ENCODE results near the gene EPS8L2. TPM values are rescaled to one million over a fixed set of nuclear protein-coding genes. Genes with fewer than 3 reads are reported as not detected.

Gene EPS8L2
- total and polyA plus RNA-seq, 4 donors: 4.5 to 15.1 (median 10.0) TPM

DNA sequence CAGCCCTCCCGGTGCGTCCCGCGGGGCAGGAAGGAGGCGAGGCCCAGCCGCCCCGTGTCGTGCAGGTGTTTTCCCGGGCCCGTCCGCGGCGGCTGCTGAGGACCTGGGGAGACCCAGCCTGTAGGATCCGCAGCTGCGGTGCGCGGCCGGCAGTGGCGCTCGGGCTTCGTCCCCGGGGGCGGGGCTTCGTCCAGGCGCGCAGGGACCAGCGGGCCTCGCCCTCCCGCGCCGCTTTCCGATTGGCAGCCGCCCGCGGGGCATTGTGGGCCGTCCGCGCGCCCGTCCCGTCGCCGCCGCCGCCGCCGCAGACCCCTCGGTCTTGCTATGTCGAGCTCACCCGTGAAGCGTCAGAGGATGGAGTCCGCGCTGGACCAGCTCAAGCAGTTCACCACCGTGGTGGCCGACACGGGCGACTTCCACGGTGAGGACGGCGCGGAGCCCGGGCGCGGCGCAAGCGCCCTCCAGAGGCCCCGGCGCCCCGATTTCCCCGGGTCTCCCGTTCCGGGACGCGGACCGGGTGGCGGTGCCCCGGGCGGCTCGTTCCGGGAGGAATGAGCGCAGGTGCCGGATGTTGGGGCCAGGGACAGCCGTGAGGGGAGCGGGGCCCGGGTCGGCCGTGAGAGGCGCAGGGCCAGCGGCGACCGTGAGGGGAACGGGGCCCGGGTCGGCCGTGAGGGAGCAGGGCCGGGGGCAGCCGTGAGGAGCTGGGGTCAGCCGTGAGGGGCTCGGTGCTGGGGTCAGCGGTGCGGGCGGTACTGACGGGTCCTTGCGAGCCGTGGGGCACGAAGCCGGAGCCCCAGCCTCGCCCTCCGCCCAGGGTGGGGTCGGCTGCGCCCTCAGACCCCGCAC, 41.4 kb downstream of the EPS8L2 start, which contains the start of gene TALDO1:
Gene TALDO1, plus strand, starts transcription at position 307 of the 849 bp plus-strand sequence. Its CDS starts 18 bp downstream, at position 325.
- H3K9me3 ChIP-seq (ENCODE audit: control insufficient read depth, insufficient read depth, low read length): no peaks in the 10 kb centered on the region
- H3K4me3 ChIP-seq (ENCODE audit: low read depth, low read length): peak within 1 kb of the TSS; percentile 62
- WGBS (ENCODE audit: insufficient coverage): under 1% methylated on average over 112 of the region's 112 CpGs
- DNase-seq (ENCODE audit: low read depth in 4 of 6, low spot score in 6 of 6): peak; percentile 59 to 97 (median 84)
- peak within 1 kb of the TSS; percentile 86 for H3K27ac ChIP-seq (ENCODE audit: low read depth, low read length)
- peaks cover 2% of the 10 kb centered on the region for H3K36me3 ChIP-seq (ENCODE audit: control insufficient read depth, insufficient read depth, low read length)
- peaks cover 28% of the 10 kb centered on the region for H3K4me1 ChIP-seq (ENCODE audit: control insufficient read depth, insufficient read depth, low read length)
- no peaks in the 10 kb centered on the region for H3K27me3 ChIP-seq (ENCODE audit: control insufficient read depth, insufficient read depth, low read length)

DNA sequence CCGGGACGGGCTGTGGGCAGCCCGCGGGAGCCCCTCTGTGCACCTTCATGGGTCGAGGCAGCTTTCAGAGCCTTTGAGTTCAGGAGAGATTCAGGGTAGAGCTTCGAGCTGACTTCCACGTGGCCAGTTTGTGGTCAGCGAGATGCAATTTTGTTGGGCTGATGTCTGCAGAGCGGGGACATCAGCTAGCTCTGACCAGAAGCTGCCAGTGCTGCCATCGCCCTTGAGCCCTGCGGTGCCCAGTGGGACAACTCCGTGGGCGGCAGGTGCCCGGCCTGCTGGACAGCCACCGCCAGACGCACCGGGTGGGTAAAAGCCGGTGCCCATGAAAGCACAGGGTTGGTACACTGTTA, 42.0 kb downstream of the EPS8L2 start:
- Histone ChIP-seq H3K36me3 (ENCODE audit: control insufficient read depth, insufficient read depth, low read length) (peaks cover 4% of the 10 kb centered on the region), H3K27ac (ENCODE audit: low read depth, low read length) (no peak overlapping the region), H3K27me3 (ENCODE audit: control insufficient read depth, insufficient read depth, low read length) (no peaks in the 10 kb centered on the region), H3K4me3 (ENCODE audit: low read depth, low read length) (peak overlapping the region; percentile 62), H3K9me3 (ENCODE audit: control insufficient read depth, insufficient read depth, low read length) (no peaks in the 10 kb centered on the region), H3K4me1 (ENCODE audit: control insufficient read depth, insufficient read depth, low read length) (peaks cover 28% of the 10 kb centered on the region)
- no peak for DNase-seq (ENCODE audit: low read depth in 4 of 6, low spot score in 6 of 6)
- 5% methylated on average over 18 of the region's 18 CpGs for WGBS (ENCODE audit: insufficient coverage)

DNA sequence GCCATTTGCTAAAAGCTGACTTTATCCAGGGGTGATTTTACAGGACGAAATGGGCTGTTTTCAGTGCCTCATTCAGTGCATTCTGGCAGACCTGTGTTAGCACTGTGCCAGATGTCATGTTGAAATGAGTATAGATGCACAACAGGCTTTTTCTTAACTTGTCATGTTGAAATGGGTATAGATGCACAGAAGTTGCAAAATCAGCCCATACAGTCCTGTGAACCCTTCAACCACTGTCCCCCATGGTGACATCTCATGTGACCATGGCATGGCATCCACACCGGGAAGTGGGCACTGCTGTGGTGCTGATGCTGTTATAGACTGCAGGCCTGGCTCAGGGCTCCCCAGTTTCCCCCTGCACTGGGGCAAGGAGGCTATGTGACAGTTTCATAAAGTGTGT, 43.7 kb downstream of the EPS8L2 start:
- H3K27ac ChIP-seq (ENCODE audit: low read depth, low read length): no peak overlapping the region
- H3K9me3 ChIP-seq (ENCODE audit: control insufficient read depth, insufficient read depth, low read length): no peaks in the 10 kb centered on the region
- peaks cover 28% of the 10 kb centered on the region for H3K4me1 ChIP-seq (ENCODE audit: control insufficient read depth, insufficient read depth, low read length)
- H3K4me3 ChIP-seq (ENCODE audit: low read depth, low read length): no peak overlapping the region
- WGBS (ENCODE audit: insufficient coverage): 90% methylated on average over 2 of the region's 2 CpGs
- no peaks in the 10 kb centered on the region for H3K27me3 ChIP-seq (ENCODE audit: control insufficient read depth, insufficient read depth, low read length)
- no peak for DNase-seq (ENCODE audit: low read depth in 4 of 6, low spot score in 6 of 6)
- H3K36me3 ChIP-seq (ENCODE audit: control insufficient read depth, insufficient read depth, low read length): peaks cover 8% of the 10 kb centered on the region

DNA sequence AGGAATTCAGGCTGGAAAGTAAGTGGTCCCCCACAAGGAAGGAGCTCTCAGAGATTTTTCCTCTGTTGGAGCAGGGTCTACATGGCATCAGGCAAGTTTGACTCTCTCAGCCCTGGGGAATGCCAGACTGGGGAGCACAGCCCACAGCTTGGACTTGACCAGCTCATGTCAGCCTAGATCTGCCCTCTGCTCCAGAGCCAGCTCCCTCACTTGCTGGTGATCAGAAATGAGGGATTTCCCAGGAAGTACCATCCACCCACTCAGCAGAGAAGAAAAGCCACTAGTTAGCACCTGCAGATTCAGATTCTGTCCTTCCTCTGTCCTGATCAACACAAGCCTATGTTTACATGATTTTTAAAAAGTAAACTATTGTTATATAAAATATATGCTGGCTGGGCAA, 54.2 kb downstream of the EPS8L2 start:
- H3K27ac ChIP-seq (ENCODE audit: low read depth, low read length): no peak overlapping the region
- H3K27me3 ChIP-seq (ENCODE audit: control insufficient read depth, insufficient read depth, low read length): no peaks in the 10 kb centered on the region
- peaks cover 97% of the 10 kb centered on the region for H3K36me3 ChIP-seq (ENCODE audit: control insufficient read depth, insufficient read depth, low read length)
- no peak overlapping the region for H3K4me3 ChIP-seq (ENCODE audit: low read depth, low read length)
- DNase-seq (ENCODE audit: low read depth in 4 of 6, low spot score in 6 of 6): no peak
- H3K4me1 ChIP-seq (ENCODE audit: control insufficient read depth, insufficient read depth, low read length): peaks cover 6% of the 10 kb centered on the region
- H3K9me3 ChIP-seq (ENCODE audit: control insufficient read depth, insufficient read depth, low read length): no peaks in the 10 kb centered on the region

DNA sequence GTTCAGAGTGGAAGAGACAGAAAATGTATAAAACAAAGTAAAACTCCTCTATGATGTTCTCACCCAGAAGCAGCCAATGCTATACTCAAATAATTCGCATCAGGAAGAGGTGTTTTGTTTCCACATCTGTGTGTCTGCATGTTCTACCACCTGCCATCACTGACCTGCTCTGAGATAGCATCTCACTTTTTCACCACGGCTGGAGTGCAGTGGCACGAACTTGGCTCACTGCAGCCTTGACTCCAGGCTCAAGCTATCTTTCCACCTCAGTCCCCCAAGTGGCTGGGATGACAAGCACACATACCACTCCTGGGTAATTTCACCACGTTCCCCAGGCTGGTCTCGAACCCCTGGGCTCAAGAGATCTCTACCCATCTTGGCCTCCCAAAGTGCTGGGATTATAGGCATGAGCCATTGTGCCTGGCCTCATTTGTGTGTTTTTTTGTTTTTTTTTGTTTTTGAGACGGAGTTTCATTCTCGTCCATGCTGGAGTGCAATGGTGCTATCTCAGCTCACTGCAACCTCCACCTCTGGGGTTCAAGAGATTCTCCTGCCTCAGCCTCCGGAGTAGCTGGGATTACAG, 55.6 kb downstream of the EPS8L2 start:
- H3K27me3 ChIP-seq (ENCODE audit: control insufficient read depth, insufficient read depth, low read length): no peaks in the 10 kb centered on the region
- 92% methylated on average over 5 of the region's 8 CpGs for WGBS (ENCODE audit: insufficient coverage)
- H3K27ac ChIP-seq (ENCODE audit: low read depth, low read length): no peak overlapping the region
- H3K4me1 ChIP-seq (ENCODE audit: control insufficient read depth, insufficient read depth, low read length): peaks cover 7% of the 10 kb centered on the region
- no peak overlapping the region for H3K4me3 ChIP-seq (ENCODE audit: low read depth, low read length)
- no peak for DNase-seq (ENCODE audit: low read depth in 4 of 6, low spot score in 6 of 6)
- no peaks in the 10 kb centered on the region for H3K9me3 ChIP-seq (ENCODE audit: control insufficient read depth, insufficient read depth, low read length)
- peaks cover 95% of the 10 kb centered on the region for H3K36me3 ChIP-seq (ENCODE audit: control insufficient read depth, insufficient read depth, low read length)

DNA sequence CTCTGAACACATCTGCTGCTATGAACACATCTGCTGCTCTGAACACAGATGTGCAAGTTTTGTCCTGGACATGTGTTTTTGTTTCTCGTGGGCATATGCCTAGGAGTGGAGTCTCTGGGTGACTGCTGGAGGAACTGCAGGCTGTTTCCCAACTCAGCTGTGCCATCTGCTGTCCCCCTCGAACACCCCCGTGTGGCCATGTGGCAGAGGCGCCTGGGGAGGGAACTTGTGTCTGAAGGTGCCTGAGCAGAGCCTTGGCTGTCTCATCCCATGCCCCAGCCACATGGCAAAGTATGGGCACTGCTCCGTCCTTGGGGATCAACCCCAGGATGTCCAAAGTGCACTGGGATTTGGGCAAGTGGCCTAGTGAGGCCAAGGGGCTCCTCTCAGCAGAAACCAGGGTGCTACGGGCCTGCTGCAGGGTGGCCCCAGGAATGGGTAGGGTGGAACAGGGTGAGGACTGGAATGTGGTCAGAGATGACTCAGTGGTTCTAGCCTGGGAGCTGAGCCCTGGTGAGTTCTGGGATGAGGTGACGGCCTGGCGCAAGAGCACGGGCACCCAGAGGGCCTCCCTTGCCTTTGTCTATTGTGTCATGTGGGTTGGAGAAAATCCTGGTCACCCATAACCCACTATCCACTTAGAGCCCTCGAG, 56.5 kb downstream of the EPS8L2 start:
- Histone ChIP-seq H3K9me3 (ENCODE audit: control insufficient read depth, insufficient read depth, low read length) (no peaks in the 10 kb centered on the region), H3K4me1 (ENCODE audit: control insufficient read depth, insufficient read depth, low read length) (peaks cover 7% of the 10 kb centered on the region), H3K27me3 (ENCODE audit: control insufficient read depth, insufficient read depth, low read length) (no peaks in the 10 kb centered on the region), H3K27ac (ENCODE audit: low read depth, low read length) (no peak overlapping the region), H3K4me3 (ENCODE audit: low read depth, low read length) (no peak overlapping the region), H3K36me3 (ENCODE audit: control insufficient read depth, insufficient read depth, low read length) (peaks cover 95% of the 10 kb centered on the region)
- 44% methylated on average over 6 of the region's 10 CpGs for WGBS (ENCODE audit: insufficient coverage)
- DNase-seq (ENCODE audit: low read depth in 4 of 6, low spot score in 6 of 6): peak in 2 of 6 donors; percentile 43 to 54

DNA sequence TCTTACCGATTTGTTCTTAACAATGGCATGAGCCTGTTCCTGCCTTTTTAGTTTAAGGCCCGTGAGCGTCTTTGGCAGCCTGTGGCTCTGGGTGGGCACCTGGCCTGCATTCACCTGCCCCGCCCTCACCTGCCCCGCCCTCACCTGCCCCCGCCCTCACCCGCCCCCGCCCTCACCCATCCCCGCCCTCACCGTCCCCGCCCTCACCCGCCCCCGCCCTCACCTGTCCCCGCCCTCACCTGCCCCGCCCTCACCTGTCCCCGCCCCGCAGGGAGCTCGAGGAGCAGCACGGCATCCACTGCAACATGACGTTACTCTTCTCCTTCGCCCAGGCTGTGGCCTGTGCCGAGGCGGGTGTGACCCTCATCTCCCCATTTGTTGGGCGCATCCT, 57.0 kb downstream of the EPS8L2 start:
- peaks cover 95% of the 10 kb centered on the region for H3K36me3 ChIP-seq (ENCODE audit: control insufficient read depth, insufficient read depth, low read length)
- 60% methylated on average over 7 of the region's 24 CpGs for WGBS (ENCODE audit: insufficient coverage)
- peaks cover 7% of the 10 kb centered on the region for H3K4me1 ChIP-seq (ENCODE audit: control insufficient read depth, insufficient read depth, low read length)
- no peak overlapping the region for H3K4me3 ChIP-seq (ENCODE audit: low read depth, low read length)
- no peaks in the 10 kb centered on the region for H3K9me3 ChIP-seq (ENCODE audit: control insufficient read depth, insufficient read depth, low read length)
- H3K27ac ChIP-seq (ENCODE audit: low read depth, low read length): no peak overlapping the region
- no peak for DNase-seq (ENCODE audit: low read depth in 4 of 6, low spot score in 6 of 6)
- no peaks in the 10 kb centered on the region for H3K27me3 ChIP-seq (ENCODE audit: control insufficient read depth, insufficient read depth, low read length)

DNA sequence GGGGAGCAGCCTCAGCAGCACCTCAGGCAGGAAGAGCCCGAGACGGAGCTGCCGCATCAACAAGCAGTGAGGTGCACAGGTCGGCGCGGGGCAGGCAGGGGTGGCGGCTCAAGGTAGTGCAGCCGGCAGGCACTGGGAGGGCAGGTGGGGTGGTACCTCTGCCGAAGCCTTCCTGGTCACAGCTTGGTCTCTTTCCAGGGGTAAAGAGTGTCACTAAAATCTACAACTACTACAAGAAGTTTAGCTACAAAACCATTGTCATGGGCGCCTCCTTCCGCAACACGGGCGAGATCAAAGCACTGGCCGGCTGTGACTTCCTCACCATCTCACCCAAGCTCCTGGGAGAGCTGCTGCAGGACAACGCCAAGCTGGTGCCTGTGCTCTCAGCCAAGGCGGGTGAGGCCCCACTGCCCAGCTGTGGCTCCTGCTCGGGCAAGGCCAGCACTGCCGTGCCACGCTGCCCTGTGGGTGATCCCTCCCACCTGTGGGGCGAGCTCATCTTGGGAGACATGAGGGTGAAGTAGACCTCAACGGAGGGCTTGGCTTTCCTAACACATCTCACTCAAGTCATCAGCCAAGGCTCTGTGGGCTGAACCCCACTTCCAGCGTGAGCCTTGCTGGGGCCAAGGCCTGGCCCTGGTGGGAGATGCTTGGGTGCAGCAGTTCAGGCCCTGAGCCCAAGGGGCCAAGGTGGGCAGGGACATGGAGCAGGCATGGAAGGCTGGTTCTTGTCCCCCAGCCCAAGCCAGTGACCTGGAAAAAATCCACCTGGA, 57.7 kb downstream of the EPS8L2 start:
- peaks cover 94% of the 10 kb centered on the region for H3K36me3 ChIP-seq (ENCODE audit: control insufficient read depth, insufficient read depth, low read length)
- DNase-seq (ENCODE audit: low read depth in 4 of 6, low spot score in 6 of 6): no peak
- WGBS (ENCODE audit: insufficient coverage): 89% methylated on average over 18 of the region's 22 CpGs
- H3K4me3 ChIP-seq (ENCODE audit: low read depth, low read length): no peak overlapping the region
- H3K27ac ChIP-seq (ENCODE audit: low read depth, low read length): no peak overlapping the region
- no peaks in the 10 kb centered on the region for H3K9me3 ChIP-seq (ENCODE audit: control insufficient read depth, insufficient read depth, low read length)
- no peaks in the 10 kb centered on the region for H3K27me3 ChIP-seq (ENCODE audit: control insufficient read depth, insufficient read depth, low read length)
- H3K4me1 ChIP-seq (ENCODE audit: control insufficient read depth, insufficient read depth, low read length): peaks cover 7% of the 10 kb centered on the region

DNA sequence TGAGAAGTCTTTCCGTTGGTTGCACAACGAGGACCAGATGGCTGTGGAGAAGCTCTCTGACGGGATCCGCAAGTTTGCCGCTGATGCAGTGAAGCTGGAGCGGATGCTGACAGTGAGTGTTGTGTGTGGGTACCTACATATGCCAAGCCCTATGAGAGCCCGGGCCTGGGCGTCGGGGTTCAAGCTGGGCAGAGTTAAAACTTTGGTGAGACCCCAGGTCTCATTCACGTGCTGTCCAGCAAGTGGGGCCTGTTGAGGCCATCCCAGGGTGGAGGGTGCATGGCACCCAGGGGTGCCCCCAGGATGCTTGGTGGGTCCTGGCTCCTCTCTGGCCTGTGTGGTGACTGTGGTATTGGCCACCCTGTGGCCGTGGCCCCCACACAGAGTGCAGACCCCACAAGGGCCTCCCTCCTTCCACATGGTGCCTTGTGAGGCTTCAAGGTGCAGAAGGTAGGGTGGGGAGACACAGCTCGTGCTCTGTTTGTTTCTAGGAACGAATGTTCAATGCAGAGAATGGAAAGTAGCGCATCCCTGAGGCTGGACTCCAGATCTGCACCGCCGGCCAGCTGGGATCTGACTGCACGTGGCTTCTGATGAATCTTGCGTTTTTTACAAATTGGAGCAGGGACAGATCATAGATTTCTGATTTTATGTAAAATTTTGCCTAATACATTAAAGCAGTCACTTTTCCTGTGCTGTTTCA, 58.4 kb downstream of the EPS8L2 start:
- H3K27me3 ChIP-seq (ENCODE audit: control insufficient read depth, insufficient read depth, low read length): no peaks in the 10 kb centered on the region
- H3K4me3 ChIP-seq (ENCODE audit: low read depth, low read length): no peak overlapping the region
- WGBS (ENCODE audit: insufficient coverage): 90% methylated on average over 13 of the region's 18 CpGs
- H3K4me1 ChIP-seq (ENCODE audit: control insufficient read depth, insufficient read depth, low read length): peaks cover 7% of the 10 kb centered on the region
- no peaks in the 10 kb centered on the region for H3K9me3 ChIP-seq (ENCODE audit: control insufficient read depth, insufficient read depth, low read length)
- DNase-seq (ENCODE audit: low read depth in 4 of 6, low spot score in 6 of 6): no peak
- H3K27ac ChIP-seq (ENCODE audit: low read depth, low read length): no peak overlapping the region
- peaks cover 93% of the 10 kb centered on the region for H3K36me3 ChIP-seq (ENCODE audit: control insufficient read depth, insufficient read depth, low read length)

All from spinal cord (tissue), 10 donors.